HG03175 (cell line): ENCODE results near the gene SVIL.

Experiments
- ATAC-seq: cut with Tn5 transposase; IDR thresholded peaks from one replicate; pipeline ENCODE4 v1.9.1; 2021; ENCODE audit warnings: mild to moderate bottlenecking, moderate library complexity; ENCODE audit not compliant: unreplicated experiment

Gene SVIL

DNA sequence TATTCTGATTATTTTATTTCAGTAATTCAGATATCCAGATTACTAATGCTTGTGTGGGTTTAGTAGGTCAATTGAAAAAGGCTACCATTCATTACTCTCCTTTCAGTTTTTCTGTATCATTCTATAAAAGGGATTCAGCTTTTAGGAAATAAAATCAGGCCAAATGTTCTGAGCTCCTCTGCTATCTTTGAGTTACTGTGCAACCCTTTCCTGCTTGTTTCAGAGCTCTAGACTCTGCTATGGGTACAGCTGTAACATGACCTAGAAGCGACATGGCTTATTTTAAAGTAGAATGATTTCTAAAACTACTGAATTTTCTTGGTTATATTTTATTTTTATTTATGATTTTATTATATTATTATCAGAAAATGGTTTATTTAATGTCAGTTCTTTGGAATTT is 203.1 kb downstream of the SVIL start:
- ATAC-seq: no peak

DNA sequence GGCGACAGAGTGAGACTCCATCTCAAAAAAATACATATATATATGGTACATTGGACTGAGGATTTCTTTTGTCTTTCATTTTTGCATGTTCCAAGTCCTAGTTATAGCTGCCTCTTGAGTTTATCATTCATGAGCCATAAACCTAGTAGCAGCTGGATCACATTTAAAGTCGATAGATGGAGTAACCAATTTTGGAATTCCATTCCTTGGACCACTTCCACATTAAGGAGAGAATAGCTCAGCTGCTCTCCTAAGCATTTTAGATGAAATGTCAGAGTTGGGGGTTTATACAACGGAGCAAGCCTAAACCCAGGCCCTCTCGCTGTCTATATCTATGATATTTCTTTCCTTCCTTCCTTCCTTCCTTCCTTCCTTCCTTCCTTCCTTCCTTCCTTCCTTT is 204.7 kb downstream of the SVIL start:
- no peak for ATAC-seq

DNA sequence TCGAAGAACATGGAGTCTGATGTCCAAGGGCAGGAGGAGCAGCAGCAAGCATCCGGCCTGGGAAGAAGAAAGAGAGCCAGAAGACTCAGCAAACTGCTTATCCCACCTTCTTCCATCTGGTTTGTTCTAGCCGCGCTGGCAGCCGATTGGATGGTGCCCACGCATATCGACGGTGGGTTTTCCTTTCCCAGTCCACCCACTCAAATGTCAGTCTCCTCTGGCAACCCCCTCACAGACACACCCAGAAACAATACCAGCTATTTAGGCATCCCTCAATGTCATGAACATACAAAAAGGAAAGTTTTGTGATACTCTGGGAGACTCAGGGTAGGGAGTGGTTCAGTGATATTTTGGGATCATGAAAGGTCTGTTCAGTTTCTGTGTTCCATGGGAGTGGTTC is 206.3 kb downstream of the SVIL start:
- no peak for ATAC-seq

DNA sequence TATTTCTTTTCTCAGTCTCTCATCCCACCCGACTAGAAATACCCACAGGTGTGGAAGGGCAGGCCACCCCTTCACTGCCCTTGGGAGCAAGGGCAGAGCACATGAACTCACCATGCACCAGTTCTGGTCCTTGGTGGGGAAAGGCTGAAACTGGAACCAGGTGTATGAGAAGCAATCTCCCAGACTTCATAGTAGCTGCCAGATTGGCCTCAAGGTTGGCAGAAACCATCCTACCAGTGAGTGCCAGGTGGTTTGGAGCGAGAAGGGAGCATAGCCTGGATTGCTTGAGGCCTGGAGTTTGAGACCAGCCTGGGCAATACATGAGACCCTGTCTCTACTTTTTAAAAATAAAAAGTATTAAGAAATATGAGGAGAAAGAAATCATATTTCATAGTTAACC is 207.1 kb downstream of the SVIL start:
- ATAC-seq: no peak

DNA sequence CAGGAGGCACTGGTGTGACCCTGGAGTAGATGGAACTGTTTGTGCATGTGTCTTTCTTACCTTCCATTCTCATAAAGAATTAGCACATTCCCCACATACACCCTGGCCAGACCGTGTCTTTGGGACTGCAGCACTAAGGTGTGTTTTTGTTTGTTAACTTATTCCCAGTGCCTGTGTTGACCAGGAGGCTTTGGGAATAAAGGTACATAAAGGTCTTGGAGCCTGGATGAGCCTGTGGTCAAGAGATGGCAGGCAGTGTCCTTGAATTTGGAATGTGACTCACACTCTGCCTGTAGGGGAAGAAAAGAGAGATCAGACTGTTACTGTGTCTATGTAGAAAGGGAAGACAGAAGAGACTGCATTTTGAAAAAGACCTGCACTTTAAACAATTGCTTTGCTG is 208.4 kb downstream of the SVIL start:
- no peak for ATAC-seq

DNA sequence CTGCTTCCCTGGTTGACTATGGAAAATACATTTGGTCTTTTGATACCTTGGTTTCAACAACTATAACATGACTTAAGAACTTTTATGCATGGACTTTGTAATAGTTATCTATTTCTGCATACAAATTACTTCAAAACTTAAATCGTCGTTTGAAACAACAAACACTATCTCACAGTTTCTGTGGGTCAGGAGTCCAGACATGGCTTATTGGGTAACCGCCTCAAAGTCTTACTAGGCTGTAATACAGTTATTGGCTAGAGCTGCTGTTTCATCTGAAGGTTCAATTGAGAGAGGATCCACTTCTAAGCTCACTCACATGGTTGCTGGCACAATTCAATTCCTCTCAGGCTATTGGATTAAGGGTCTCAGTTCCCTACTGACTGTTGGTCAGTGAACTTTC is 210.8 kb downstream of the SVIL start:
- ATAC-seq: no peak

DNA sequence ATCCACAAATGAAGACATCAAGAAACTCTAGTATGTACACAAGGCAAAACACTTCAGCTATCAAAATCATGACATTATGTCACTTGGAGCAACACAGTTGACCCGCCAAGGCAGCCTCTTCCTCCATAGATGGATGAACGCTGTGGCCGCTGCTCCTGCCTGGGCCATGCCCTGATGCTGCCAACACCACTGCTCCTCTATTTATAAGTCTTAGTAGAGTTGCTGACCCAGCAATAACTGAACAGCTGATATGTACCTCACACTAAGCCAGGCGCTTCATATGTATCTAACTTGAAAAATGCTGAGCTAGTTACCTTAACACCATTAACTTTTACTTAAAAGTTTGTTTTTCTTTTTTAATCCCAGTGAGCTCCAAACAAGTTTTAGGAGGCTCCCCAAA is 214.0 kb downstream of the SVIL start:
- ATAC-seq: no peak

DNA sequence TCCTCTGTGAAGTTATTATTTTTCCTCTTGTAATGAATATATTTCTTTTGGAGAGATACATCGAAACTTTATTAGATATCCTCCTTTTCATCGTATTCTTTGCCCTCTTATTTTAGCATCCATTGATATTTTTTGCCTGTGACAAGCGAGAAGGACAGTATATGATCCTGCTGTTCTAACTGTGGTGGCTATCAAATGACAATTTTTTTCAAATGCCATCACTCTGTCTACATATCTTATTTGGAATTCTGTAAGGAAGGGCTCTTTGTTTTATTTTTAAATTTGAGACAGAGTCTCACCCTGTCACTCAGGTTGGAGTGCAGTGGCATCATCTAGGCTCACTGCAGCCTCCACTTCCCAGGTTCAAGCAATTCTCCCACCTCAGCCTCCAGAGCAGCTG is 217.4 kb downstream of the SVIL start:
- no peak for ATAC-seq

DNA sequence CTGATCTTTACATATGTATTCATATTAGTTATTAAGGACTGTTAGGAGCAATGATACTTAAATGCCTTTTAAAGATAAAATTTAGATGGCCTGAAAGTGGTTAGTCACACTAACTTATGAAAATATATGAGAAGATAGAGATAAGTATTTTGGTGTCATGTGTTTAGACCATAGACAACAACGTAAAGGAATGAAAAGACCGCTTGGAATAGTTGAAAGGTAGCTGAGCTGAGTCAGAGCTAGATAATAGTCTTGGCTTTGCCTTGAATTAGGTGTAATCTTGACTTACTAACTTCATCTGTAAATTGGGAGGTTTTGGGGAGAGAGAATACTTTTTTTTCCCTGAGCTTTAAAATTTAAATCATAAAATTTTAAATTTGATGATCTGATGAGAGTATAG is 218.9 kb downstream of the SVIL start:
- no peak for ATAC-seq

DNA sequence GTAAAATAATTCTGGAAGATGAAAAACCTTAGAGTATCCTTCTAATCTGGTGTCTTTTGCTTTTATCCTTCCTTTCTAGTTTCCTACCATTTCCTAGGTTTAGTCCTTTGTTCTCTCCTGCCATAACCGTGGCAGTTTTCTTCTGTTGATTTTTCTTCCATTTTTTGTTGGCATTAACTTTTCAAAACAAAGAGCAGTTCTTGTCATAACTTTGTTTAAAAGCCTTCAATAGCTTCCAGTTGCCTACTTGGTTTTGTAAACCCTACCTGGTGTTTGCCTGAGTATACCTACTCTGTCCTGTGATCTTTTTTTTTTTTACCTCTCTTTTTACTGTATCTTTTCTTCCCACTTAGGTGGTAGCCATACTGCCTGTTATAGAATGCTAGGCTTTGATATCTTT is 220.3 kb downstream of the SVIL start:
- ATAC-seq: no peak

DNA sequence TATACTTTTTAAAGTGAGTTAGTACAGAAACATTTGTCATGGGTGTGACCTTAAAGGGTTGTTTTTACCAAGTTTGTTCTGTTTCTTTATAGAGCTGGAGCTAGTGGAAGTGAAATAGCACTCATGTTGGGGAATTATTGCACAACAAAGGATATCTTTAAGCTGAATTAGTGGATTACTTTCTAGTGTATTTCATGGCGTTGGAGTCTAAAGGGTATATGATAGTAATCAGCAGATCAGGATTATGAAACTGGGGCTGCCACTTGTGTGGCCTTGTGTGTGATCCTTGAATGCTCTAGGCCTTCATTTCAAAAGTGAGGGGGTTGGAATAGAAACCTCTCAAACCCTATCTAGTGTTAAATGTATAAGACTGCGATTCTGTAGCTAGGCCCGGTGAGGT is 222.3 kb downstream of the SVIL start:
- ATAC-seq: no peak

DNA sequence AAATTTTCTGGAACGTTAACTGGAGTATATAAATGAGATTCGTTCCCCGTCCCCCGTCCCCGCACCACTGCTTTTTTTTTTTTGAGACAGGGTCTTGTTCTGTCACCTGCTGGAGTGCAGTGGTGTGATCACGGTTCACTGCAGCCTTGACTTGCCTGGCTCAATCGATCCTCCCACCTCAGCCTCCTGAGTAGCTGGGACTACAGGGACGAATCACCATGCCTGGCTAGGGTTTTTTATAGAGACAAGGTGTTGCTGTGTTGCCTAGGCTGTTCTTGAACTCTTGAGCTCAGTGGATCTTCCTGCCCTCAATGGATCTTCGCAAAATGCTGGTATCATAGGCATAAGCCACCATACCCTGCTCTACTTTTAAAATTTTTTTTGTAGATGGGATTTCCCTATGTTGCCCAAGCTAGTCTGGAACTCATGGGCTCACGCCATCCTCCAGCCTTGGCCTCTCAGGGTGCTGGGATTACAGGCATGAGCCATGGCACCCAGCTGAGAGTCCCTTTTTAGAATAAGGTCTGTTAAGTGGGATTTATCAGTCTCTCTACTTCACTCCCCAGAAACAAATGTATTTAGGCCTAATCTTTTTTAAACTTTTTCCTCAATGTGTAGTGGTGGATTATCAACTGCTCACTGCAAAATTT is 223.0 kb downstream of the SVIL start:
- no peak for ATAC-seq

DNA sequence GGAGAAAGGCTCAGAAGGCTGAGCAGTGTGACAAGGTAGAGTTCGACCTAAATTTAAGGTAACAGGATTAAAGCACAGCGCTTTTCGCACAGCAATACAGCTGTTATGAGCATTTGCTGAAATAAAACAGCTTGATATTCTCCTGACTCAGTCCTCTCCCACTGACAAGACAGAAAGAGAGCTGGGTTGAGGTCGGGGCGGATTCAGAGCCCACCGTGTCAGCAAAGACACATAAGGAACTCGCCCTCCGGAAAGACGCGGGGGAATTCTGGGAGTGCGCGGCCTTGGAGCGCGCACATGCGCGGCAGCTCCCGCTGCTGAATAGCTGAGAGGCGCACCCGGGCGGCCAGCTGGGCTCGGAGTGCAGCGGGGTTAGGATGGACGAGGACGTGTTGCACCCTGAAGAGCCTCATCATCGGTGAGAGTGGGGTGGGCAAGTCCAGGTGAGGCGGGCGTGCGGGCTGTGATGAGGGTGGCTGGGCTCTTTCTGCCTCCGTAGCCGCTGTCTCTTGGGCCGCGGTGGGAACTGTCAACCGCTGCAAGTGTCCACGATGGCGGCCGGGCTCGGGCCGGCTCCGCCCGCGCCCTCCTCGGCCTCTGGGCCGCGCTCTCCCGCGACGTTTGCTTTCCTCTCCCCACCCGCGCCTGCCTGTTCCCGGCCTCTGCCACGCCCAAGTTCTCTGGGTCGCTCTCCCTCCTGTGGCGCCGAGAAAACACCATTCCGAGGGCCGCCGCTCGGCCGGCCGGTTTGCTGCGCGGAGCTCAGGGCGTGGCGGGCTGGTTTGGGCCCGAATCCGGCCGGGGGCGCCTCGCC is 225.3 kb downstream of the SVIL start:
- peak; percentile 58 for ATAC-seq

DNA sequence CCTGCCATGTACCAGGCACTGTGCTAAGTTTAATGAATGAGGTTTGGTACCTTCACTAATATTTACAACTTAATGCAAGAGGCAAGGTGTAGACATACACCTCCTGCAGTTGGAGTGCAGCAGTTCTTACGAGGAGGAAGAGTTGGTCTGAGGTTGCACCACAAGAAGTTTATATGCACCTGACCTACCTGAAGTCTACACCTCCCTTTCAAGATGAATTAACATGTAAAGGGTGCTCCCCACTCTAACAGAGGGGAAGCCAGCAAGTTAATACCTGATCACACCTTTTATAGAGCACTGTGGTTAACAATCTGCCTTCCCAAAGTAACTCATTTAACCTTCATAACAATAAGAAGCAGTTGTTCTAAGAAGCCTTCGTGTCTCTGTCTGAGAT is 225.9 kb downstream of the SVIL start:
- ATAC-seq: no peak
